ENCODE results near the gene BPIFB1. TPM values are rescaled to one million over a fixed set of nuclear protein-coding genes. Genes with fewer than 3 reads are reported as not detected.

Gene BPIFB1
- total RNA-seq, 2 experiments from 2014 or later = not detected

GRCh38 chr20:33277471-33278441 is 5.3 kb upstream of the BPIFB1 start:
- Mint-ChIP-seq H3K4me1 (peaks cover 7% of the 10 kb centered on the region), H3K27ac (no peak overlapping the region), H3K36me3 (no peaks in the 10 kb centered on the region), H3K9me3 (ENCODE audit: low read depth) (no peaks in the 10 kb centered on the region), H3K27me3 (peaks cover 21% of the 10 kb centered on the region), H3K4me3 (no peak overlapping the region)
- DNase-seq = no peak
- CTCF ChIA-PET = interaction anchor here (1.4 kb wide), 1 partner anchor 15 kb away, joined by 4 read pairs; no protein-coding TSS in a partner anchor
- ATAC-seq = no peak

GRCh38 chr20:33278700-33279099 is 4.3 kb upstream of the BPIFB1 start:
- Mint-ChIP-seq H3K27ac (no peak overlapping the region), H3K4me3 (no peak overlapping the region), H3K4me1 (peaks cover 2% of the 10 kb centered on the region), H3K27me3 (peaks cover 22% of the 10 kb centered on the region), H3K9me3 (ENCODE audit: low read depth) (no peaks in the 10 kb centered on the region), H3K36me3 (no peaks in the 10 kb centered on the region)
- DNase-seq = no peak
- CTCF ChIA-PET = interaction anchor here (1.4 kb wide), 1 partner anchor 16 kb away, joined by 4 read pairs; no protein-coding TSS in a partner anchor
- no peak for ATAC-seq

- CTCF ChIA-PET = interaction anchor here (1.4 kb wide), 1 partner anchor 16 kb away, joined by 4 read pairs; no protein-coding TSS in a partner anchor
- no peak overlapping the region for H3K27ac Mint-ChIP-seq
- H3K4me3 Mint-ChIP-seq = no peak overlapping the region
- H3K4me1 Mint-ChIP-seq = no peaks in the 10 kb centered on the region
- peaks cover 22% of the 10 kb centered on the region for H3K27me3 Mint-ChIP-seq
- no peaks in the 10 kb centered on the region for H3K9me3 Mint-ChIP-seq (ENCODE audit: low read depth)
- DNase-seq = no peak
- no peaks in the 10 kb centered on the region for H3K36me3 Mint-ChIP-seq
- ATAC-seq = no peak
These were observed 3.6 kb upstream of the BPIFB1 start for GRCh38 chr20:33279261-33279910.

GRCh38 chr20:33280000-33280680 is 2.9 kb upstream of the BPIFB1 start:
- no peak overlapping the region for H3K27ac Mint-ChIP-seq
- CTCF ChIA-PET = no interaction called here
- no peak for DNase-seq

GRCh38 chr20:33280775-33281174 is 2.2 kb upstream of the BPIFB1 start:
- no peak for DNase-seq
- CTCF ChIA-PET = no interaction called here
- no peaks in the 10 kb centered on the region for H3K9me3 Mint-ChIP-seq (ENCODE audit: low read depth)
- H3K36me3 Mint-ChIP-seq = no peaks in the 10 kb centered on the region
- peaks cover 27% of the 10 kb centered on the region for H3K27me3 Mint-ChIP-seq
- H3K4me1 Mint-ChIP-seq = no peaks in the 10 kb centered on the region
- H3K27ac Mint-ChIP-seq = no peak overlapping the region
- H3K4me3 Mint-ChIP-seq = no peak overlapping the region
- no peak for ATAC-seq

More at GRCh38 chr20:33280000-33280680, 2.9 kb upstream of the BPIFB1 start:
- no peak for ATAC-seq
- Mint-ChIP-seq H3K4me3 (no peak overlapping the region), H3K27me3 (peaks cover 27% of the 10 kb centered on the region), H3K9me3 (ENCODE audit: low read depth) (no peaks in the 10 kb centered on the region), H3K4me1 (no peaks in the 10 kb centered on the region), H3K36me3 (no peaks in the 10 kb centered on the region)

GRCh38 chr20:33281550-33282146 is 1.4 kb upstream of the BPIFB1 start:
- Mint-ChIP-seq H3K36me3 (no peaks in the 10 kb centered on the region), H3K27me3 (peaks cover 27% of the 10 kb centered on the region), H3K27ac (no peak overlapping the region), H3K4me3 (no peak overlapping the region), H3K9me3 (ENCODE audit: low read depth) (no peaks in the 10 kb centered on the region), H3K4me1 (no peaks in the 10 kb centered on the region)
- no peak for DNase-seq
- ATAC-seq = no peak
- CTCF ChIA-PET = no interaction called here

GRCh38 chr20:33282196-33282934 is 649 bp upstream of the BPIFB1 start:
- DNase-seq = no peak

GRCh38 chr20:33284284-33284683 is 1.3 kb downstream of the BPIFB1 start:
- Mint-ChIP-seq H3K36me3 (no peaks in the 10 kb centered on the region), H3K27ac (no peak overlapping the region), H3K27me3 (peaks cover 28% of the 10 kb centered on the region), H3K4me3 (no peak overlapping the region), H3K9me3 (ENCODE audit: low read depth) (no peaks in the 10 kb centered on the region), H3K4me1 (no peaks in the 10 kb centered on the region)
- ATAC-seq = no peak
- CTCF ChIA-PET = interaction anchor here (1.0 kb wide), 1 partner anchor 10 kb away, joined by 3 read pairs; no protein-coding TSS in a partner anchor
- DNase-seq = no peak

More at GRCh38 chr20:33282196-33282934, 649 bp upstream of the BPIFB1 start:
- Mint-ChIP-seq H3K36me3 (no peaks in the 10 kb centered on the region), H3K4me3 (no peak overlapping the region), H3K9me3 (ENCODE audit: low read depth) (no peaks in the 10 kb centered on the region), H3K27ac (no peak overlapping the region), H3K4me1 (no peaks in the 10 kb centered on the region), H3K27me3 (peaks cover 33% of the 10 kb centered on the region)
- ATAC-seq = no peak
- CTCF ChIA-PET = no interaction called here

- H3K27me3 Mint-ChIP-seq = peaks cover 24% of the 10 kb centered on the region
- DNase-seq (no peak), ATAC-seq (no peak)
- no peaks in the 10 kb centered on the region for H3K36me3 Mint-ChIP-seq
- H3K9me3 Mint-ChIP-seq (ENCODE audit: low read depth) = no peaks in the 10 kb centered on the region
- no peak overlapping the region for H3K27ac Mint-ChIP-seq
- no peak overlapping the region for H3K4me3 Mint-ChIP-seq
- H3K4me1 Mint-ChIP-seq = no peaks in the 10 kb centered on the region
- CTCF ChIA-PET = interaction anchor here (1.0 kb wide), 1 partner anchor 9 kb away, joined by 3 read pairs; no protein-coding TSS in a partner anchor
These were observed 1.9 kb downstream of the BPIFB1 start for GRCh38 chr20:33284937-33285336.

- no peak for ATAC-seq
- Mint-ChIP-seq H3K9me3 (ENCODE audit: low read depth) (no peaks in the 10 kb centered on the region), H3K27ac (no peak overlapping the region), H3K36me3 (no peaks in the 10 kb centered on the region), H3K4me3 (no peak overlapping the region), H3K27me3 (peaks cover 21% of the 10 kb centered on the region), H3K4me1 (no peaks in the 10 kb centered on the region)
- CTCF ChIA-PET = interaction anchor here (1.7 kb wide), 1 partner anchor 384 kb away, joined by 3 read pairs; no protein-coding TSS in a partner anchor
- no peak for DNase-seq
These were observed 3.0 kb downstream of the BPIFB1 start for GRCh38 chr20:33285861-33286495.

- CTCF ChIA-PET = interaction anchor here (1.3 to 1.7 kb wide), 3 partner anchors 12 to 386 kb away, joined by 3 read pairs; no protein-coding TSS in a partner anchor
- no peak overlapping the region for H3K27ac Mint-ChIP-seq
- DNase-seq (no peak), ATAC-seq (no peak)
- no peaks in the 10 kb centered on the region for H3K4me1 Mint-ChIP-seq
- no peaks in the 10 kb centered on the region for H3K9me3 Mint-ChIP-seq (ENCODE audit: low read depth)
- H3K36me3 Mint-ChIP-seq = no peaks in the 10 kb centered on the region
- H3K4me3 Mint-ChIP-seq = no peak overlapping the region
- H3K27me3 Mint-ChIP-seq = peaks cover 26% of the 10 kb centered on the region
These were observed 4.9 kb downstream of the BPIFB1 start for GRCh38 chr20:33287884-33288283.

GRCh38 chr20:33290852-33291251 is 7.8 kb downstream of the BPIFB1 start:
- no peak overlapping the region for H3K4me3 Mint-ChIP-seq
- no peaks in the 10 kb centered on the region for H3K9me3 Mint-ChIP-seq (ENCODE audit: low read depth)
- ATAC-seq (no peak), DNase-seq (no peak)
- CTCF ChIA-PET = interaction anchor here (2.0 kb wide), 1 partner anchor 389 kb away, joined by 10 read pairs; no protein-coding TSS in a partner anchor
- H3K27ac Mint-ChIP-seq = no peak overlapping the region
- H3K27me3 Mint-ChIP-seq = peaks cover 27% of the 10 kb centered on the region
- H3K36me3 Mint-ChIP-seq = no peaks in the 10 kb centered on the region
- no peaks in the 10 kb centered on the region for H3K4me1 Mint-ChIP-seq
